Rectal smooth muscle tissue (tissue), 1 donor: Measurements from ENCODE around the gene SCN1B.
"Not testable (repeated sequence)": the region's sequence is repeated elsewhere in the genome, so short reads cannot be mapped to it uniquely, and the experiment has no call there.

Experiments used
- H3K27ac ChIP-seq: one replicate; pipeline ENCODE4 v1.7.0; 2013; ENCODE audit warnings: low read depth, low read length, inconsistent platforms
- H3K27me3 ChIP-seq: one replicate; pipeline ENCODE4 v1.7.0; 2013; ENCODE audit warnings: low read length; ENCODE audit not compliant: control insufficient read depth, insufficient read depth
- H3K36me3 ChIP-seq: one replicate; pipeline ENCODE4 v1.7.0; 2013; ENCODE audit warnings: low read length; ENCODE audit not compliant: control insufficient read depth, insufficient read depth
- H3K4me1 ChIP-seq: one replicate; pipeline ENCODE4 v1.7.0; 2013; ENCODE audit warnings: low read length; ENCODE audit not compliant: control insufficient read depth, insufficient read depth
- H3K4me3 ChIP-seq: one replicate; pipeline ENCODE4 v1.7.0; 2013; ENCODE audit warnings: low read length
- H3K9ac ChIP-seq: one replicate; pipeline ENCODE4 v1.7.0; 2013; ENCODE audit warnings: low read length

The SCN1B gene

GRCh38 chr19:35013820-35014754, 16.2 kb upstream of the SCN1B start:
- H3K9ac ChIP-seq = no peak overlapping the region
- no peak overlapping the region for H3K27ac ChIP-seq
- peaks cover 38% of the 10 kb centered on the region for H3K36me3 ChIP-seq
- H3K4me3 ChIP-seq = no peak overlapping the region
- no peaks in the 10 kb centered on the region for H3K4me1 ChIP-seq
- no peaks in the 10 kb centered on the region for H3K27me3 ChIP-seq

GRCh38 chr19:35014774-35015173, 15.5 kb upstream of the SCN1B start:
- H3K4me1 ChIP-seq, H3K4me3 ChIP-seq, H3K9ac ChIP-seq, H3K27me3 ChIP-seq, H3K27ac ChIP-seq: not testable (repeated sequence)
- peaks cover 40% of the 10 kb centered on the region for H3K36me3 ChIP-seq

- Histone ChIP-seq H3K27me3 (no peaks in the 10 kb centered on the region), H3K36me3 (peaks cover 40% of the 10 kb centered on the region), H3K27ac (no peak overlapping the region), H3K4me3 (no peak overlapping the region), H3K9ac (no peak overlapping the region), H3K4me1 (no peaks in the 10 kb centered on the region)
Measured at GRCh38 chr19:35015270-35015953, 14.9 kb upstream of the SCN1B start.

DNA sequence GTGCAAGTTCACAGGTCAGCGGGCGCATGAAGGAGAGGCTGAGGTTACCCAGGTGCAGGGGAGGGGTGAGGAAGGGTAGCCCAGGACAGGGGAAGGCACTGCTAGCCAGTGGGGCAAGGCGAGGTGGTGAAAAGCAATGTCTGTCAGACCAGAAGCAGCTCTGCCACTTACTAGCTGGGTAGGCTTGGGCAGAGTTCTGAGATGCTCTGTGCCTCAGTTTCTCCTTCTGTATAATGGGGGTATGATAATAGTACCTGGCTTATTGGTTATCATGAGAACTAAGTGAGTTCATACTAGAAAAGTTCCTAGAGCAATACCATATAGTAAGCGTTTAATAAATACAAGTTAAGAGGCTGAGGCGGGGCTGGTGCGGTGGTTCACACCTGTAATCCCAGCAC, 14.3 kb upstream of the SCN1B start:
- Histone ChIP-seq H3K9ac (no peak overlapping the region), H3K4me1 (no peaks in the 10 kb centered on the region), H3K36me3 (peaks cover 42% of the 10 kb centered on the region)

DNA sequence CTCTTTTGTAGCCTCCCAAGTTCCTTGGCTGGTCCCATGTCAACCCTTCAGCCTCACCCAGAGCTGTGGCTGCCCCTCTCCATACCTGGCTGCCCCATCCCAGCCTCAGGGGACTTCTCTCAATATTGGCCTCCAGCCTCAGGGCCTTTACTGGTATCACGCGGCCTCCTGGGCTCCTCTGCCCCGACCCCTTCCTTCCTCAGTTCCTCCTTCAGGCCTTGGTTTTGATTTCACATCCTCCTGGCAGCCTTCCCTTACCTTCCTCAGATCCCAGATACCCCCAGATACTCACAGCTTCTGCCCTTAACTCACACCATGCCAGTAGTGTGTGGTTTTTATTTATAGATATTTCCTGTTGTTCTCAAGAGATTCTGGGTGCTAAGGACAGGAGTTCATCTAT, 12.8 kb upstream of the SCN1B start:
- no peak overlapping the region for H3K27ac ChIP-seq
- peaks cover 41% of the 10 kb centered on the region for H3K36me3 ChIP-seq
- H3K9ac ChIP-seq = peak overlapping the region; percentile 16
- no peaks in the 10 kb centered on the region for H3K27me3 ChIP-seq
- no peak overlapping the region for H3K4me3 ChIP-seq
- no peaks in the 10 kb centered on the region for H3K4me1 ChIP-seq

More for the DNA sequence above, 14.3 kb upstream of the SCN1B start:
- Histone ChIP-seq H3K27me3 (no peaks in the 10 kb centered on the region), H3K4me3 (no peak overlapping the region), H3K27ac (no peak overlapping the region)

DNA sequence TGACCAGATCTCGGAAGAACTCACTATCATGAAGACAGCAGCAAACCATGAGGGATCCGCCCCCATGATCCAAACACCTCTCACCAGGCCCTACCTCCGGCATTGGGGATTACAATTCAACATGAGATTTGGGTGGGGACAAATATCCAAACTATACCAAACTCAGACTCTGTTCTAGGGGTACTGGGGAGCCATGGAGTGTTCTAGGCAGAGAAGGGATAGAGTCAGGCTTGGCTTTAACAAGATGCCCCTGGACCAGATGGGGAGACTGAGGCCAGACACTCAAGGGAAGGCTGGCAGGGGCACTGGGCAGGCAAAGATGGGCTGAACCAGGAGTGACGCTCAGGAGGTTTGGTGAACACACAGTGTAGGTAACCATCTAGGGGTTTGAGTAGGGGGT, 11.9 kb upstream of the SCN1B start:
- Histone ChIP-seq H3K36me3 (peaks cover 44% of the 10 kb centered on the region), H3K27ac (no peak overlapping the region)

GRCh38 chr19:35019144-35019543, 11.1 kb upstream of the SCN1B start:
- Histone ChIP-seq H3K9ac (no peak overlapping the region), H3K27ac (no peak overlapping the region), H3K27me3 (no peaks in the 10 kb centered on the region), H3K4me1 (no peaks in the 10 kb centered on the region), H3K36me3 (peaks cover 48% of the 10 kb centered on the region), H3K4me3 (no peak overlapping the region)

More for the DNA sequence above, 11.9 kb upstream of the SCN1B start:
- Histone ChIP-seq H3K9ac (no peak overlapping the region), H3K27me3 (no peaks in the 10 kb centered on the region), H3K4me3 (no peak overlapping the region), H3K4me1 (no peaks in the 10 kb centered on the region)

DNA sequence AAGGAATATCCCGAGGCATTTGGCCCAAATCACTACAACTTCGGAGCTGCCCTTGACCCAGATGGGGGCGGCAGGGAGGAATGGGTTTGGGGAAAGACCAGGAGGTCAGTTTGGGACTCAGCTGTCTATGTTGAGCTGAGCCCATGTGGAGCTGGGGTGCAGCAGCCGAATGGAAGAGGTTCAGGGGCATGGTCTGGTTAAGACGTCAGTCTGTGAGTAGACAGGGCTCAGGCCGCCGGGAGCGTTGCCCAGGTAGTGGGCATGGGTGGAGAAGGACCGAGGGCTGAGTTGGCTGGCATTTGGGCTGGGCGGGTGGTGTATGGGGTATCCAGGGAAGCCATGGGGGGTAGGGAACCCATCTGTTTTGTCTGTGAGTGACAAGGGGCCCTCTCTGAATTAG, 9.3 kb upstream of the SCN1B start:
- Histone ChIP-seq H3K27ac (no peak overlapping the region), H3K9ac (no peak overlapping the region), H3K4me3 (no peak overlapping the region), H3K36me3 (peaks cover 50% of the 10 kb centered on the region), H3K4me1 (no peaks in the 10 kb centered on the region), H3K27me3 (no peaks in the 10 kb centered on the region)

DNA sequence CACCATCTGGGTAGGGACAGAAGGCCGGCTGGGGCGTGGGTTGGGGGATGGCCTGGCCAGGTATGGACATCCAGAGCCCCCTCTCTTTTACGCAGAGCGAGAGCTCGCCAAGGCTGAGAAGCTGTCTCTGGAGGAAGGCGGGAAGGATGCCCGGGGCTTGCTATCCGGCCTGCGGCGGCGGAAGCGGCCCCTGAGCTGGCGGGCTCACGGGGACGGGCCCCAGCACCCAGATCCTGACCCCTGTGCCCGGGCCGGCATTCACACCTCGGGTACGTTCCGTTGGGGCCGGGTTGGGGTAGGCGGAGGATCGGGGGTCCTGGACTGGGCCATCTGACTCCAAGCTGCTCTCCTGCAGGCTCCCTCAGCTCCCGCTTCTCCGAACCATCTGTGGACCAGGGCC, 8.7 kb upstream of the SCN1B start:
- H3K36me3 ChIP-seq = peaks cover 49% of the 10 kb centered on the region
- H3K27me3 ChIP-seq = no peaks in the 10 kb centered on the region
- no peak overlapping the region for H3K27ac ChIP-seq
- no peak overlapping the region for H3K4me3 ChIP-seq
- no peaks in the 10 kb centered on the region for H3K4me1 ChIP-seq
- H3K9ac ChIP-seq = no peak overlapping the region

GRCh38 chr19:35022460-35022859, 7.8 kb upstream of the SCN1B start:
- no peaks in the 10 kb centered on the region for H3K27me3 ChIP-seq
- H3K4me1 ChIP-seq = no peaks in the 10 kb centered on the region
- no peak overlapping the region for H3K4me3 ChIP-seq
- H3K9ac ChIP-seq = no peak overlapping the region
- H3K27ac ChIP-seq = no peak overlapping the region
- H3K36me3 ChIP-seq = peaks cover 47% of the 10 kb centered on the region

GRCh38 chr19:35023428-35023827, 6.8 kb upstream of the SCN1B start:
- no peak overlapping the region for H3K4me3 ChIP-seq
- no peaks in the 10 kb centered on the region for H3K27me3 ChIP-seq
- no peaks in the 10 kb centered on the region for H3K4me1 ChIP-seq
- H3K36me3 ChIP-seq = peaks cover 47% of the 10 kb centered on the region
- H3K9ac ChIP-seq = no peak overlapping the region
- no peak overlapping the region for H3K27ac ChIP-seq

DNA sequence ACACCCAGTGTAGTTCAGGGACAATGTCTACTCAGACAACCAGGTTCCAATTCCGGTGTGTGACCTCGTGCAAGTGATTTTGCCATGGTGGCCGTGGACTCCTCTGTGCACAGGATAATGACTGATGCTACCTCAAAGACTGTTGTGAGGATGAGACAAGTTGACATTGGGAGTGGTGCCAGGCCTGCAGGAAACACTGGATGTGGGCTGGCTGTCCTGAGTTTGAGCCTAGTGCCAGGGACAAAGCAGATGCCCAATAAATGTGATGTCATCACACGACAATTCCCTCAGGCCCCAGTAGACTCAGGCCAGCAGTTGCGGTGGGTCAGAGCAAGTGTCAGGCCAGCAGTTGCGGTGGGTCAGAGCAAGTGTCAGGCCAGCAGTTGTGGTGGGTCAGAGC, 6.2 kb upstream of the SCN1B start:
- peaks cover 42% of the 10 kb centered on the region for H3K36me3 ChIP-seq
- no peak overlapping the region for H3K4me3 ChIP-seq
- H3K9ac ChIP-seq = no peak overlapping the region
- no peak overlapping the region for H3K27ac ChIP-seq
- no peaks in the 10 kb centered on the region for H3K27me3 ChIP-seq
- no peaks in the 10 kb centered on the region for H3K4me1 ChIP-seq
